ENCODE data around the gene UBA1.

GRCh38 chrX:47204970-47205369, 11.3 kb downstream of the UBA1 start:
- TF ChIP-seq CTCF (IDR thresholded peaks at IDR 0.05), result no peak
- no peak for TF ChIP-seq POLR2A (IDR thresholded peaks at IDR 0.05)
- TF ChIP-seq POLR2AphosphoS5 (IDR thresholded peaks at IDR 0.05), result no peak

Measured in prostate gland (tissue), 2 donors.